K562 (cell line): Measurements from ENCODE around the gene PIK3C2A. TPM values are rescaled to one million over a fixed set of nuclear protein-coding genes. Genes with fewer than 3 reads are reported as not detected.

Source experiments
- CEBPB ChIP-seq: fragments of 450-650 bp; IDR thresholded peaks from 2 replicates; pipeline ENCODE4 v1.6.1; 2016; ENCODE audit warnings: missing genetic modification characterization, missing compliant biosample characterization
- MAZ ChIP-seq, 2 experiments: fragments of 450-650 bp in 1 of 2; sonication (generic) in 1 of 2; formaldehyde crosslinking; IDR thresholded peaks in 1 of 2; conservative IDR thresholded peaks in 1 of 2; 2 replicates each; pipeline versions ENCODE4 v1.4.0 to v1.5.0; 2020; ENCODE audit warnings: mild to moderate bottlenecking in 1 of 2, missing genetic modification reagents in 1 of 2
- POLR3A ChIP-seq: IDR thresholded peaks from 2 replicates; pipeline ENCODE4 v1.6.1; 2011; ENCODE audit warnings: borderline replicate concordance, mild to moderate bottlenecking, moderate library complexity; ENCODE audit not compliant: insufficient read length, insufficient read depth; ENCODE audit errors: extremely low read depth
- RBM14 ChIP-seq: fragments of 200-400 bp; formaldehyde crosslinking; IDR thresholded peaks from 2 replicates; pipeline ENCODE4 v1.6.1; 2018; ENCODE audit warnings: low read depth, mild to moderate bottlenecking, low read length, moderate library complexity, borderline replicate concordance; ENCODE audit not compliant: insufficient read depth
- RFX1 ChIP-seq: fragments of 450-650 bp; IDR thresholded peaks from 2 replicates; pipeline ENCODE4 v1.6.1; 2016; ENCODE audit warnings: mild to moderate bottlenecking, moderate library complexity
- TAL1 ChIP-seq: fragments of 450-650 bp; IDR thresholded peaks from 2 replicates; pipeline ENCODE4 v1.6.1; 2016; ENCODE audit warnings: mild to moderate bottlenecking
- ZNF695 ChIP-seq: fragments of 450-650 bp; formaldehyde crosslinking; IDR thresholded peaks from 2 replicates; pipeline ENCODE4 v1.4.0; 2020; ENCODE audit warnings: mild to moderate bottlenecking, moderate library complexity
- ZNF75A ChIP-seq: fragments of 450-650 bp; formaldehyde crosslinking; IDR thresholded peaks from 2 replicates; pipeline ENCODE4 v1.4.0; 2020; ENCODE audit warnings: mild to moderate bottlenecking
- ZSCAN29 ChIP-seq: fragments of 450-650 bp; IDR thresholded peaks from 2 replicates; pipeline ENCODE4 v1.6.1; 2017
- polyA plus RNA-seq, 8 experiments: library from polyadenylated mRNA; depleted of rRNA in 4 of 8; stranded (reverse) in 5 of 8; unstranded in 3 of 8; fragments of >200 nt; fragmentation: Nextera tagmentation in 2 of 8; fragmentation: Illumina TruSeq in 1 of 8; extraction: Ambion mirVana in 2 of 8; extraction: Trizol in 1 of 8; gene quantifications; 2 replicates each; pipeline versions ENCODE4 v1.2.1 to v1.2.3, GENCODE V29; 2011 to 2014; ENCODE audit warnings: inconsistent platforms in 1 of 8, missing spikeins in 1 of 8
- total RNA-seq, 7 experiments: library from RNA; depleted of rRNA in 6 of 7; stranded (reverse); fragments of >200 nt in 6 of 7; fragmentation: Illumina TruSeq in 2 of 7; extraction: Trizol in 2 of 7; gene quantifications; 2 replicates each; pipeline versions ENCODE4 v1.2.1 to v1.2.3, GENCODE V29; 2011 to 2021; ENCODE audit warnings: low replicate concordance in 1 of 7
- TF ChIP-seq, protein P1 (sequence below): fragments of 200-800 bp; sonication (Bioruptor generic); IDR thresholded peaks from 2 replicates; pipeline ENCODE4 v1.6.1; 2016; ENCODE audit warnings: missing genetic modification characterization, missing compliant biosample characterization
- TF ChIP-seq, protein P2 (sequence below): sonication (generic); IDR thresholded peaks from 2 replicates; pipeline ENCODE4 v1.6.1; 2016
- TF ChIP-seq, protein P3 (sequence below): fragments of 450-650 bp; formaldehyde crosslinking; IDR thresholded peaks from 2 replicates; pipeline ENCODE4 v1.4.0; 2020; ENCODE audit warnings: mild to moderate bottlenecking, moderate library complexity
- TF ChIP-seq, protein P4 (sequence below): sonication (generic); formaldehyde crosslinking; IDR thresholded peaks from 2 replicates; pipeline ENCODE4 v1.4.0; 2020; ENCODE audit warnings: mild to moderate bottlenecking, missing genetic modification reagents
- TF ChIP-seq, protein P5 (sequence below): fragments of 450-650 bp; IDR thresholded peaks from 2 replicates; pipeline ENCODE4 v1.6.1; 2016; ENCODE audit warnings: low read depth, mild to moderate bottlenecking, moderate library complexity
- TF ChIP-seq, protein P6 (sequence below): fragments of 450-650 bp; formaldehyde crosslinking; IDR thresholded peaks from 2 replicates; pipeline ENCODE4 v1.4.0; 2020; ENCODE audit warnings: mild to moderate bottlenecking, moderate library complexity

The PIK3C2A gene
- total and polyA plus RNA-seq, 9 of the 15 experiments (the other 6 are each of a cell fraction or from before 2014, with no cell fraction given): 3.1 to 25.2 (median 15.6) TPM

DNA sequence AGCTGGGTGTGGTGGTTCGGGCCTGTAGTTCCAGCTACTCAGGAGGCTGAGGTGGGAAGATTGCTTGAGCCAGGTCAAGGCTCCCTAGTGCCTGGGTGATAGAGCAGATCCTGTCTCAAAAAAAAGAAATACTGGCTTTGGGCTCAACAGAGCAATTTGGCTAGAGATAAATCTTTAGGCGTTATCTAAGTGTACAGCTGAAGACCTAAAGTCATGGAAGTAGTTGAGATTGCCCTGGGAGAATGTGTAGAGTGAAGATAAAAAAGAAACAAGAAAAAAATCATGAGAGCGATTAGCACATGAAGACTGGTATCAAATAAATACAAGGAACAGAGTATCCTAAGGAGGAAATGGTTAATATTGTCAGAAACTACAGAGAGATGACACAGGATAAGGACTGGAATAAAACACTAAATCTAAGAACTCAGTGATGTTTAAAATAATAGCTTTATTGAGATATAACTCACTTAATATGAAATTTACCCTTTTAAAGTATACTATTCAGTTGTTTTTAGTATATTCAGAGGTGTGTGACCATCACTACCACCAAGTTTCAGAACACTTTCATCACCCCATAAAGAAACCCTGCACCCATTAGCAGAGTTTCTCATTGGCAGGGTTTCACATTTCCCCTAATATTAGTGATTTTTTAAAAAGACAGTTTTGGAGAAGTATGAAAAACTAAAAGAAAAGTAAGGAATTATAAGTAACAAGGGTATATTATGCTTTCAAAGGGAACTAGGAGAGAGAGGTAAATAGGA, 20.7 kb downstream of the PIK3C2A start (continued):
- TF ChIP-seq MAZ (CRISPR knock-in tag; conservative IDR thresholded peaks at IDR 0.05 in 1 of 2, IDR thresholded peaks at IDR 0.05 in 1 of 2): peak in 1 of 2 experiments; percentile 36; a peak in 1 of 4 replicates
- peak; percentile 100 for TF ChIP-seq TAL1
- TF ChIP-seq ZNF695 (CRISPR knock-in tag): no peak
- no peak for TF ChIP-seq CEBPB (tag)
- no peak for TF ChIP-seq ZSCAN29
- TF ChIP-seq, protein P1, sequence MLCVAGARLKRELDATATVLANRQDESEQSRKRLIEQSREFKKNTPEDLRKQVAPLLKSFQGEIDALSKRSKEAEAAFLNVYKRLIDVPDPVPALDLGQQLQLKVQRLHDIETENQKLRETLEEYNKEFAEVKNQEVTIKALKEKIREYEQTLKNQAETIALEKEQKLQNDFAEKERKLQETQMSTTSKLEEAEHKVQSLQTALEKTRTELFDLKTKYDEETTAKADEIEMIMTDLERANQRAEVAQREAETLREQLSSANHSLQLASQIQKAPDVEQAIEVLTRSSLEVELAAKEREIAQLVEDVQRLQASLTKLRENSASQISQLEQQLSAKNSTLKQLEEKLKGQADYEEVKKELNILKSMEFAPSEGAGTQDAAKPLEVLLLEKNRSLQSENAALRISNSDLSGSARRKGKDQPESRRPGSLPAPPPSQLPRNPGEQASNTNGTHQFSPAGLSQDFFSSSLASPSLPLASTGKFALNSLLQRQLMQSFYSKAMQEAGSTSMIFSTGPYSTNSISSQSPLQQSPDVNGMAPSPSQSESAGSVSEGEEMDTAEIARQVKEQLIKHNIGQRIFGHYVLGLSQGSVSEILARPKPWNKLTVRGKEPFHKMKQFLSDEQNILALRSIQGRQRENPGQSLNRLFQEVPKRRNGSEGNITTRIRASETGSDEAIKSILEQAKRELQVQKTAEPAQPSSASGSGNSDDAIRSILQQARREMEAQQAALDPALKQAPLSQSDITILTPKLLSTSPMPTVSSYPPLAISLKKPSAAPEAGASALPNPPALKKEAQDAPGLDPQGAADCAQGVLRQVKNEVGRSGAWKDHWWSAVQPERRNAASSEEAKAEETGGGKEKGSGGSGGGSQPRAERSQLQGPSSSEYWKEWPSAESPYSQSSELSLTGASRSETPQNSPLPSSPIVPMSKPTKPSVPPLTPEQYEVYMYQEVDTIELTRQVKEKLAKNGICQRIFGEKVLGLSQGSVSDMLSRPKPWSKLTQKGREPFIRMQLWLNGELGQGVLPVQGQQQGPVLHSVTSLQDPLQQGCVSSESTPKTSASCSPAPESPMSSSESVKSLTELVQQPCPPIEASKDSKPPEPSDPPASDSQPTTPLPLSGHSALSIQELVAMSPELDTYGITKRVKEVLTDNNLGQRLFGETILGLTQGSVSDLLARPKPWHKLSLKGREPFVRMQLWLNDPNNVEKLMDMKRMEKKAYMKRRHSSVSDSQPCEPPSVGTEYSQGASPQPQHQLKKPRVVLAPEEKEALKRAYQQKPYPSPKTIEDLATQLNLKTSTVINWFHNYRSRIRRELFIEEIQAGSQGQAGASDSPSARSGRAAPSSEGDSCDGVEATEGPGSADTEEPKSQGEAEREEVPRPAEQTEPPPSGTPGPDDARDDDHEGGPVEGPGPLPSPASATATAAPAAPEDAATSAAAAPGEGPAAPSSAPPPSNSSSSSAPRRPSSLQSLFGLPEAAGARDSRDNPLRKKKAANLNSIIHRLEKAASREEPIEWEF (CRISPR knock-in tag): peak; percentile 77; the same call in 1 of the 2 replicates
- no peak for TF ChIP-seq POLR3A
- TF ChIP-seq, protein P2, sequence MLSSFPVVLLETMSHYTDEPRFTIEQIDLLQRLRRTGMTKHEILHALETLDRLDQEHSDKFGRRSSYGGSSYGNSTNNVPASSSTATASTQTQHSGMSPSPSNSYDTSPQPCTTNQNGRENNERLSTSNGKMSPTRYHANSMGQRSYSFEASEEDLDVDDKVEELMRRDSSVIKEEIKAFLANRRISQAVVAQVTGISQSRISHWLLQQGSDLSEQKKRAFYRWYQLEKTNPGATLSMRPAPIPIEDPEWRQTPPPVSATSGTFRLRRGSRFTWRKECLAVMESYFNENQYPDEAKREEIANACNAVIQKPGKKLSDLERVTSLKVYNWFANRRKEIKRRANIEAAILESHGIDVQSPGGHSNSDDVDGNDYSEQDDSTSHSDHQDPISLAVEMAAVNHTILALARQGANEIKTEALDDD: peak; percentile 32; the same call in 1 of the 2 replicates
- TF ChIP-seq, protein P3, sequence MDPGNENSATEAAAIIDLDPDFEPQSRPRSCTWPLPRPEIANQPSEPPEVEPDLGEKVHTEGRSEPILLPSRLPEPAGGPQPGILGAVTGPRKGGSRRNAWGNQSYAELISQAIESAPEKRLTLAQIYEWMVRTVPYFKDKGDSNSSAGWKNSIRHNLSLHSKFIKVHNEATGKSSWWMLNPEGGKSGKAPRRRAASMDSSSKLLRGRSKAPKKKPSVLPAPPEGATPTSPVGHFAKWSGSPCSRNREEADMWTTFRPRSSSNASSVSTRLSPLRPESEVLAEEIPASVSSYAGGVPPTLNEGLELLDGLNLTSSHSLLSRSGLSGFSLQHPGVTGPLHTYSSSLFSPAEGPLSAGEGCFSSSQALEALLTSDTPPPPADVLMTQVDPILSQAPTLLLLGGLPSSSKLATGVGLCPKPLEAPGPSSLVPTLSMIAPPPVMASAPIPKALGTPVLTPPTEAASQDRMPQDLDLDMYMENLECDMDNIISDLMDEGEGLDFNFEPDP (CRISPR knock-in tag): no peak
- no peak for TF ChIP-seq RBM14
- TF ChIP-seq, protein P4, sequence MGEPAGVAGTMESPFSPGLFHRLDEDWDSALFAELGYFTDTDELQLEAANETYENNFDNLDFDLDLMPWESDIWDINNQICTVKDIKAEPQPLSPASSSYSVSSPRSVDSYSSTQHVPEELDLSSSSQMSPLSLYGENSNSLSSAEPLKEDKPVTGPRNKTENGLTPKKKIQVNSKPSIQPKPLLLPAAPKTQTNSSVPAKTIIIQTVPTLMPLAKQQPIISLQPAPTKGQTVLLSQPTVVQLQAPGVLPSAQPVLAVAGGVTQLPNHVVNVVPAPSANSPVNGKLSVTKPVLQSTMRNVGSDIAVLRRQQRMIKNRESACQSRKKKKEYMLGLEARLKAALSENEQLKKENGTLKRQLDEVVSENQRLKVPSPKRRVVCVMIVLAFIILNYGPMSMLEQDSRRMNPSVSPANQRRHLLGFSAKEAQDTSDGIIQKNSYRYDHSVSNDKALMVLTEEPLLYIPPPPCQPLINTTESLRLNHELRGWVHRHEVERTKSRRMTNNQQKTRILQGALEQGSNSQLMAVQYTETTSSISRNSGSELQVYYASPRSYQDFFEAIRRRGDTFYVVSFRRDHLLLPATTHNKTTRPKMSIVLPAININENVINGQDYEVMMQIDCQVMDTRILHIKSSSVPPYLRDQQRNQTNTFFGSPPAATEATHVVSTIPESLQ: no peak
- no peak for TF ChIP-seq ZNF75A (CRISPR knock-in tag)
- TF ChIP-seq, protein P5, sequence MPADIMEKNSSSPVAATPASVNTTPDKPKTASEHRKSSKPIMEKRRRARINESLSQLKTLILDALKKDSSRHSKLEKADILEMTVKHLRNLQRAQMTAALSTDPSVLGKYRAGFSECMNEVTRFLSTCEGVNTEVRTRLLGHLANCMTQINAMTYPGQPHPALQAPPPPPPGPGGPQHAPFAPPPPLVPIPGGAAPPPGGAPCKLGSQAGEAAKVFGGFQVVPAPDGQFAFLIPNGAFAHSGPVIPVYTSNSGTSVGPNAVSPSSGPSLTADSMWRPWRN: peak; percentile 93
- no peak for TF ChIP-seq RFX1
- TF ChIP-seq, protein P6, sequence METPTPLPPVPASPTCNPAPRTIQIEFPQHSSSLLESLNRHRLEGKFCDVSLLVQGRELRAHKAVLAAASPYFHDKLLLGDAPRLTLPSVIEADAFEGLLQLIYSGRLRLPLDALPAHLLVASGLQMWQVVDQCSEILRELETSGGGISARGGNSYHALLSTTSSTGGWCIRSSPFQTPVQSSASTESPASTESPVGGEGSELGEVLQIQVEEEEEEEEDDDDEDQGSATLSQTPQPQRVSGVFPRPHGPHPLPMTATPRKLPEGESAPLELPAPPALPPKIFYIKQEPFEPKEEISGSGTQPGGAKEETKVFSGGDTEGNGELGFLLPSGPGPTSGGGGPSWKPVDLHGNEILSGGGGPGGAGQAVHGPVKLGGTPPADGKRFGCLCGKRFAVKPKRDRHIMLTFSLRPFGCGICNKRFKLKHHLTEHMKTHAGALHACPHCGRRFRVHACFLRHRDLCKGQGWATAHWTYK (CRISPR knock-in tag): no peak; the same call in 1 of the 2 replicates
